ENCODE data around the gene HECA.
"Not testable (repeated sequence)": the region's sequence is repeated elsewhere in the genome, so short reads cannot be mapped to it uniquely, and the experiment has no call there.

HECA gene

DNA sequence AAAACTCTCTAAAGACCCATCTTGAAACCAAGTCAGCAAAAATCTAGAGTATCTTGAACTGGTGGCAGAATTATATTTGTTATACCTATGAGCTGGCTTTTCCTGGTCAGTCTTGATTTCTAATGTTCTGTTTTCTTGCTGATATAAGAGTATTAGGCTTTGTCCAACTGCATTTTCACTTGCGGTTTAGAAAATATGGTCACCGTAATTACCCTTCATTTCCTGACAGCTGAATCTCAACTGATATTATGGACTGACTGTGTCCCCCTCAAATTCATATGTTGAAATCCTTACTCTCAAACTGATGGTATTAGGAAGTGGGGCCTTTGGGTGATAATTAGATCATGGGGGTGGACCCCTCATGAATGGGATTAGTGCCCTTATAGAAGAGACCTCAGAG is 84.9 kb downstream of the HECA start:
- no peak for DNase-seq

DNA sequence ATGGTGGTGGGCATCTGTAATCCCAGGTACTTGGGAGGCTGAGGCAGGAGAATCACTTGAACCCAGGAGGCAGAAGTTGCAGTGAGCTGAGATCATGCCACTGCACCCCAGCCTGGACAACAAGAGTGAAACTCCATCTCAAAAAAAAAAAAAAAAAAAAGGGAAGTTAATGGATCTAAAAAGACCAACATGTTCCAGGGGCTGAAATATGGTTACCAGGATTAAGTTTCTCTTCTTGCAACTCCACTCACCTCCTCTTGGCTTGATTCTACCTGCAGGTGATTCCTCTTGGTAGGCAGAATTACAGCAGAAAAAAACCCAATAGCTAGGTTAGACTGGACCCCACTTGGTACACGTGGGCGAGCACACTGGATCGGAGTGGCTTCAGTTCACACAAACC is 93.5 kb downstream of the HECA start:
- DNase-seq, result not testable (repeated sequence)
